GM11168 (cell line): ENCODE data around the gene ARSH.
"Not testable (repeated sequence)": the region's sequence is repeated elsewhere in the genome, so short reads cannot be mapped to it uniquely, and the experiment has no call there.

ENCODE experiments used
- in situ Hi-C: fragments of 300-500 bp; cut with MboI; formaldehyde crosslinking; loops from one replicate; pipeline ENCODE4 v1.12.0; 2022; ENCODE audit warnings: low sequenced_read_pairs; ENCODE audit not compliant: unreplicated experiment

Gene ARSH, protein sequence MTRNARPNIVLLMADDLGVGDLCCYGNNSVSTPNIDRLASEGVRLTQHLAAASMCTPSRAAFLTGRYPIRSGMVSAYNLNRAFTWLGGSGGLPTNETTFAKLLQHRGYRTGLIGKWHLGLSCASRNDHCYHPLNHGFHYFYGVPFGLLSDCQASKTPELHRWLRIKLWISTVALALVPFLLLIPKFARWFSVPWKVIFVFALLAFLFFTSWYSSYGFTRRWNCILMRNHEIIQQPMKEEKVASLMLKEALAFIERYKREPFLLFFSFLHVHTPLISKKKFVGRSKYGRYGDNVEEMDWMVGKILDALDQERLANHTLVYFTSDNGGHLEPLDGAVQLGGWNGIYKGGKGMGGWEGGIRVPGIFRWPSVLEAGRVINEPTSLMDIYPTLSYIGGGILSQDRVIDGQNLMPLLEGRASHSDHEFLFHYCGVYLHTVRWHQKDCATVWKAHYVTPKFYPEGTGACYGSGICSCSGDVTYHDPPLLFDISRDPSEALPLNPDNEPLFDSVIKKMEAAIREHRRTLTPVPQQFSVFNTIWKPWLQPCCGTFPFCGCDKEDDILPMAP

DNA sequence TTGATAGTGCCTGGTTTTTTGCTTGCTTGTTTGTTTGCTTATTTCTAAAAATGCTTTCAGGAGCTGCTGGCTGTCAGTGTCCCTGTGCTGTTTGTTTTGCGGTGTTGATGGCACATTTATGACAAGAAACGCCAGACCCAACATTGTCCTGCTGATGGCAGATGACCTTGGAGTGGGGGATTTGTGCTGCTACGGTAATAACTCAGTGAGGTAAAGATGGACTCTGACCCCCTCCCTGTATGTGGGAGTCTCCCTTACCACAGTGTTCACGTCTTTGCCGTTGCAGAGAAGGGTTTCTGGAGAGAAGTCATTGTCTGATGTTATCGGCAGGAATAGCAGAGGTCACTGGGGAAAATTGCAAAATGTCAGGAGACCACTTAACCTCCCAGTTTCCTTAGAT, at the start of gene ARSH:
Gene ARSH (plus strand): TSS at position 52 of the 400 bp plus-strand sequence. CDS start 67 bp downstream, at position 119.
- in situ Hi-C loops = no loop called here

DNA sequence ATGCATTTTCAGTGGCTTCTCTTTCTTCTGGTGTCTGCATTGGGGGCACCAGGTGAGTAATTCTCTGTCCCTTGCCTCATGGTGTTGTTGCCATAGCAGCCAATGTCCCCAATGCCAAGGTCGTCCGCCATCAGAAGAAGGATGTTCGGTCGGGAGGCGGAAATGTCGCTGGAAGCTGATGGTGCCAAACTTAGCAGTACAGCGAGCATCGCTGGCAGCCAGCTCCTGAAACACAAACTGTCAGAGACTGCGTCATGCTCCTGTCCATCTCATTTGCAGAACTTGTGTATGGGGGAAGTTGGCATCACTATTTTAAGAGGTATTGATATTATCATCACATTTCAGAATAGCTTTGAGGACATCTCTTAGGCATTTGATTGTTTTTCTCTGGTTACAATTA, 48.1 kb upstream of the ARSH start:
- in situ Hi-C loops = no loop called here

DNA sequence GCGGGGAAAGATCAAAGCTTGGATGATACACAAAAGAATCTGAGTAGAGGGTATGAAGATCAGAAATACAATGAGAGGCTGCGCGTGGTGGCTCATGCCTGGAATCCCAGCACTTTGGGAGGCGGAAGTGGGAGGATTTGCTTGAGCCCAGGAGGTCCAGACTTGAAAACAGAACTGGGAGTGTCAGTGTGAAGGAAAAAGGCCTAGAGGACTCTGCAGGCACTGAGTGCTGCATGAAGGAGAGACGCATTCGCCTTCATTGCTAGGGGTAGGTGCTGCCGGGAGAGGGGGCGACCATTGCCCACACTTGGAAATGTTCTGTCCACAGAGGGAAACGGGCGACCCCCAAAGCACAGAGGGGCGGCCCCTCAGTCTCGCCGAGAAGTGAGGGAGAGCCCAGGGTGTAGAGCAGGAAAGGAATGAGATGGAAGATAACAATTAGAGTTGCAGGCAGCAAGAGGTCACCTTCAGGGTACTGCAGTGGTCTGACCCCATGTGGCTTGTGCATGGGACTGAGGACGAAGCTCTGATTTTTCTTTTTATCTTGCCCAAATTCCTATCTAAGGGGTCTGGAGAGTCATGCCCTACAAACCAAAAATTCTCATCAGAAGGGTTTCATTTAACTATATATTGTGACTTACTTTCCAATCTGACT, 45.4 kb upstream of the ARSH start:
- in situ Hi-C loops = no loop called here

DNA sequence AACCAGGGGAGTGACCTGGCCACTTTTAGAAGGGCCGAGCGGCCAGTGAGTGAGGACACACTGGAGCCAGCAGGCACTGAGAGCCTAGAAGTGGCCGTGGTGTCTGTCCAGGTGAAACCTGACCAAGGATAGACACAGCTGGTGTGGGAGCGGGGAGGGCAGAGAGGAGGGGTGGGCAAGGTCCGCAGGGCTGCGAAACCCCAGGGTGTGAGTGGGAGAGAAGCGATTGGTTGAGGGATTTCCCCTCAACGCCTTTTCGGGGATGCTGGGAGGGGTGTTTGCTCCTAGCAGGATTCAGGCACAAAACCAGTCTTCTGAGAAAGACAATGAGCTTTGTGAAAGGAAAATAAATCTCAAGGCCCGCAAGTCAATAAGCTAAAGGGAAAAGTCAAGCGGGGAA, 44.0 kb upstream of the ARSH start:
- in situ Hi-C loops = no loop called here

DNA sequence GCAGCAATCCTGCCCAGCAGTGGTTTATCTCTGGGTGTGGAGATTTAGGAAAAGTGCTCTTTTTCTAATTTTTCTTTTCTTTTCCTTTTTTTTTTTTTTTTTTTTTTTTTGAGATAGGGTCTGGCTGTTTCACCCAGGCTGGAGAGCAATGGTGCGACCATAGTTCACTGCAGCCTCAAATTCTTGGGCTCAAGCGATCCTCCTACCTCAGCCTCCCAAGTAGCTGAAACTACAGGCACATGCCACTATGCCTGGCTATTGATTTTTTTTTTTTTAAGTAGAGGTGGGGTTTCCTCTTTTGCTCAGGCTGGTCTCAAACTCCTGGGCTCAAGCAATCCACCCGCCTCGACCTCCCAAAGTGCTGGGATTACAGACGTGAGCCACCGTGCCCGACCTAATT, 42.9 kb upstream of the ARSH start:
- in situ Hi-C loops = not testable (repeated sequence)

DNA sequence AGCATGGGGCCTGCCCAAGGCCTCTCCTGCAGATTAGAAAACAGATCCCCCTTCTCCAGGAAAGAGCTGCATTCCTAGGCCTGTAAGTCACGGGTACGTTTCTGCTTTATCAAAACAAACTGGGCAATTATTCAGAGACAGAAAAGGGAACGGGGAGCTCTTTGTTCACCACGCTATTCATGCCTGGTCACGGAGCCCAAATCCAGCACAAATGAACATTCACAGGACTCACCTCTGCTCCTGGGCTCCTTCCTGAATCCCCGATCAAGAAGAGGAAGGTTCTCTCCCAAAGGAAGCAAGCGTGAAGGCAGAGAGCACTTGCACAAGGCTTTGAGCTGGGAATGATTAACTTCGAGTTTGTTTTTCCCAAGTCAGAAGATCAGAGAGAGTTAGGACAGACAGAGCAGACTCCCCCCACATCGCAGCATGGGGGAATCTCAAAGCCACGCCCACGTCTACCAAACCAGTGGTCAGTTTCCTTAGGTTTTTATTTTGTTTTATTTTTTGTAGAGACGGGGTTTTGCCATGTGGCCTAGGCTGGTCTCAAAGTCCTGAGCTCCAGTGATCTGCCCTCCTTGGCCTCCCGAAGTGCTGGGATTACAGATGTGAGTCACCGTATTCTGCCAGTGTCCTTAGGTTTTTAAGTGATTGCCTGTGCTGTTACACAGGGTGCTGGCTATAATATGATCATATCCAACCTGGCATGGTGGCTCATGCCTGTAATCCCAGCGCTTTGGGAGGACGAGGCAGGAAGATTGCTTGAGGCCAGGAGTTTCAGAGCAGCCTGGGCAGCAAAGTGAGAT, 42.2 kb upstream of the ARSH start:
- in situ Hi-C loops = not testable (repeated sequence)

DNA sequence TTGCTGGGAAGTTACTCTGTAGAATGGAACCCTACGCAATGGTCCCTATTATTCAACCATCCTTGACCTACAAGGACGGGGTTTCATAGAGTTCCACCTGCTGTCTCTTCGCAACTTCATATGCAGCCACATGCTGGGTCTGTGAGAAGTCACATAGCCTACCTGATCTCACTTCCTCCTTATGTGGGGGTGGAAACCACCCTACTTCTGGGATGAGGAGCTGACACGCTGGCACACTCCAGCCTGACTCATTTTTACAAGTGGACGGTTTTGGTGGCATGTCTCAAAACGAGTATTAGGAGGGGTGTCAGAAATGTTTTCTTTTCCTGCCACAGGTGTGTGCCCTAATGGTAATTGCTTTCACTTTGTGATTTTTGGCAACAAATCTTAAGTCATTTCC, 40.4 kb upstream of the ARSH start:
- in situ Hi-C loops = no loop called here

DNA sequence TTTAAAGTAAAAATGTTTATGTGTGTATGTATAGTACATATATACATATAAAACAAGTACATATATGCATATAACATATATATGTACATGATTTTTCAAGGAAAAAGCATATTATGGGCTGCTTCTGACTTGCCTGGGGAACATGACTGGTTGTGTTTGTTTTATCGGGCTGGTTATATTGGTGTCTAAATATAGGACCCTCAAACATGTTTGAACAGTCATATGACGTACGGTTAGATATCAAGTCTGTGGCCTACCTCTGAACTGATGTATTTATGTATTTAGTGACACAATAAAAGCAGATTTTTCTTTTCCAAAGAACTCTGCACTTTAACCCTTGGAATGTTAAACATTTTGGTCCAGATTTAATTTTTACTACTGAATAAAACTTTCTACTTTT, 39.3 kb upstream of the ARSH start:
- in situ Hi-C loops = no loop called here

DNA sequence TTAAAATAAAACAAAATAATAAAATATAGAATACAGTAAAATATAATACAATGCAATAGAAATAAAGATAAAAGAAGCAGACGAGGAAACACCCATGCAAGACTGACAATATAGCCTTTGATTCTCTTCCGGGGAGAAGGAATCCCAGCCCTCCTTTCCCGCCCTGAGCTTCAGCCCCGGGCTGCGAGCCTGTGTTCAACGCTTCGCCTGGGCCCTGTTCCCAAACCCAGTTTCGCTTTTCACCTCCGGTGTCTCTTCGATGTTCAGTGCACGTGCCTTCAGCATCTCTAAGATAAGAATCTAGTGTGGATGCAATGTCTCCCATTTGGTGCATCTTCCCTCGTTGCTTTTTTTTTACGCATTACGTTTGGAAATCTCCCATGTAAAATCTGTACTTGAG, 38.8 kb upstream of the ARSH start:
- in situ Hi-C loops = no loop called here

DNA sequence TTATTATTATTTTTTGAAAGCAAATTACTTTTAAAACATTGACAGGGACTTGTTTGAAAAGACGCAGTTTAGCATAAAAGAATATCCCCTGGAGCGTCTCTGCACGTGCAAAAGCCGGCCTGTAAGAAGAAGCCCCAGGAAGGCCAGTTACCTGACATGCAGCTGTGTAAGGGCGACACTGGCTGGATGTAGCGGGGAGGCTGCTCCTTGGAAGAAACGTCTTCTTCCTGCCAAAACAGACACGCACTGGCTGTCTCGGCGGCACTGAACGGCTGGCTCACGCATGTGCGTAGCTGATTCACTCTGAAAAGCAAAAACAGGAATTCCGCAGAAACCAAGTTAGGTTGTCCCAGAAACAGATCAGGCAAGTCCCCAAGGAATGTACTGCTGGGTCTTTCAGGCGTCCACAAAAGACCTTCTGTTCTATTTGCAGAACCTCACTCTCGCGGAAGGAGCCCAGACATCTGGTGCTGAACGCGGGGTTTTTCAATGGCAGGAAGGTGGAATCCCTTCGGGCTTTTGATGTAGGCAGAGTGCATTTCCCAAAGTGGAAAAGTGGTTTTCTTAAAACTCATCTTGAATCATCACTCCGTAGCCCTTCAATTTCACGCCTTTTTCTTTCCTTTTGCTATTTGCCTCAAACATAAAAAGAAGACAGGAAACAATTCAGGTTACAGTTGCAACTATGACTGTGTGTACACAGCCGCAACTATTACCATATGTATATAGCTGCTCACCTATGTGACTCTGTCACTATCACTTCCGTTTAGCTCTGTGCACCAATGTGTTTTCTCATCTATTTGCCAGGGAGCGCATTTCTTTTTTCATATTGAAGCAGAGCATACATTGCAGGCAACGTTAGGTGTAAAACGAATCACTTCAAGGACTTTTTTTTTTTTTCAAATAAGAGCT, 38.1 kb upstream of the ARSH start:
- in situ Hi-C loops = no loop called here

DNA sequence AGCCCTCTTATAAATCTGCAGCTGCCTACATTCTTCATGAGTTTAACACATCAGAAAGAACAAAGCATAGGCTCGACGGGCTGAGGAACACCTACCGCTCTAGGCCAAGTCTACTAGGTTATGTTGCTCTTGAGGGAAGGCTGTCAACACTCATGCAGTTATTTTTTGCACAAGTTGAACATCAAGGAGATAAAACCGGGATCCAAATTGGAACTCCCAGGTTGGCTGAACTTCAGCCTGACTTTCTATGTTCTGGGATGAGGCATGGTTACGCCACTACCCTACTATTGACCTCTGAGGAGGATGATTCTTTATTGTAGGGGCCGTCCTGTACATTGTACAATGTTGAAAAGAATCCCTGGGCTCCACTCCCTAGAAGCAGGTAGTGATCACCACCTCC, 37.3 kb upstream of the ARSH start:
- in situ Hi-C loops = no loop called here

DNA sequence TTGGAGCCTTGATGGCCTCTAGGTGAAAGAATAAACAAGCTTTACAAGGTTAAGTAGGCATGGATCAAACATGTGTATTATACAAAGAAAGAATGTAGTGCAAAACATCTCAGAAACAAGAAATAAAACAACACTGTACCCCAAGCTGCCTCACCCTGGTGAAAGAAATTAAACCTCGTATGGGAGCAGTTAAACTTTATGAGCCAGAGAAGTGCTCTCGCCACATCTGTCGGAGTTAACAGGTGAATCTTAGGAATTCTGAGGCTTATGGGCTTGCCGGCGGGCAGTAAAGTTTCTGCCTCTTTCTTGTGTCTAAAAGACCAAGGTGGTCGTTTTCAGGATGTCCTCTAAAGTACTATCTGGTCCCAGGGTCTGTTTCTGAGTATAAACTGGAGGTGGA, 34.0 kb upstream of the ARSH start:
- in situ Hi-C loops = no loop called here

DNA sequence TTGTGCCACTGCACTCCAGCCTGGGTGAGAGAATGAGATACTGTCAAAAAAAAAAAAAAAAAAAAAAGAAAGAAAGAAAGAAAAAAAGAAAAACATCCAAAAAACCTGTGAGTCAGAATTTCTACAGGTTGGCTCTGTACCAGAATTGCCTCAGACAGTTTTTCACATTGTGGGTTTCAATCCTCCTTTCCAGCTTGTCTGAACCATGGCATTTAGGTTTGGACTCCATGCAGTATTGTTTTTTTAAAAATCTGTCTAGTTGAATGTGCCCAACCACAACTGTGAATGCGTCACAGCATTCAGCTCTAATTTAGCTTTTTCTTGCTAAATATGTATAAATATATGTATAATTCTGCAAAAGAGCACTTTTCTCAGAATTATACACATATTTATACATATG, 31.4 kb upstream of the ARSH start:
- in situ Hi-C loops = no loop called here

DNA sequence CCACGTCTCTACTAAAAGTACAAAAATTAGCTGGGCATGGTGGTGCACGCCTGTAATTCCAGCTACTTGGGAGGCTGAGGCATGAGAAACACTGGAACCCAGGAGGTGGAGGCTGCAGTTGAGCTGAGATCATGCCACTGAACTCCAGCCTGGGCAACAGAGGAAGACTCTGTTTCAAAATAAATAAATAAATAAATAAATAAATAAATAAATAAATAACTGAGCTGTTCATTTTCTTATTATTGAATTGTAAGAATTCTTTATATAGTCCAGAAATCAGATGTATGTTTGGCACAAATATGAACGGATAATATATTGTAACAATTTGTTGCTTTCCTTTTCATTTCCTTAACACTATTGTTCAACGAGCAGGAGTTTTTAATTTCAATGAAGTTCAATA, 27.7 kb upstream of the ARSH start:
- in situ Hi-C loops = not testable (repeated sequence)

DNA sequence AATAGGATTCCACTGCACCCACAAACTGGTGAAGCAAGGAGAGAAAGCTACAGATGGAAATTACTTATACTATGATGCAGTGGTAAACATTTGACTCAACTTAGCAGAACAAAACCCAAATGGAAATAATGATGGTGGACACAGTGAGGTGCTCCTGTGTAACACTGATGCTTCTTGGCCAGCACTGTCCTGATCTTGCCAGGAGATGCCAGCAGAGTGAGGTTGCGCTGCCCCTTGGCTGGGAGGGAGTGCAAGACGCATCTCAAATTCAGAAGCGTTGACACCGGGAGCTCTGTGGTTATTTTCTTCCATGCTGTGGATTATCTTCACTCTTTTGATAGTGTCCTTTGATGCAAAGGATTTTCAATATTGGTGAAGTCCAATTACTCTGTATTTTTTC, 22.0 kb upstream of the ARSH start:
- in situ Hi-C loops = no loop called here

DNA sequence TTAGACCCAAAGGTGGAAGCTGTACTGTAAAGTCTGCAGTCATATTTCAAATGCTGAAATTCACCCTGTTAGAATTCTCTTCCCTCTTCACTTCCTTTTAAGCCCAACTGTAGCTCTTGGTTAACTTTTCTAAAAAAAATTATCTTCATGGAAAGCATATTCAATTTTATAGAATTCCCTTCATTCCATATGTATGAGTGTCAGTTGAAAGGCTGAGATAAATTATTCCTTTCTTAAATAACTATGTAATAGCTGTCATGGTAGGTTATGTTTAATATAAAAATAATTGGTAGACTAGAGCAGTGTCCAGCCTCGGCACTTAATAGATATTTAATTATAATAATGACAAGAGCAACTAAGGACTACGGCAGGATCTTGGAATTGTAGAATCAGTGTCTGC, 16.8 kb upstream of the ARSH start:
- in situ Hi-C loops = no loop called here

DNA sequence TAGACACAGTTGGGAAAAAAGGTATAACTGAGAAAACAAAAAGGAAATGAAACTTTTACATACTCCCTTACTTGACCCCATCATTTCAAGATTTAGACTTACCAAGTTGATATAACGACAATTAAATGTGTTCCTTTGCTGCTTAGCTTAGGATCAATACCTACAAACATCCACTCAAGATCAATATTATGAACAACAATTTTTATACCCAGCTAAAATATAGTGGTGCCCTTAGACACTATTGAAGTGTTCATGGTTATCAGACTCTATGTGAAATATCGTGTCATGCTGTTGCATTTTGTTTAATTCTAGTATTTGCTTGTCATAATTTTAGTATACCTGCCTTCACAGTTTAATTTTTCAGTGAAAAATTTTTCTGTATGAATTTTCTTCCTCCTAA, 4.2 kb downstream of the ARSH start:
- in situ Hi-C loops = no loop called here

DNA sequence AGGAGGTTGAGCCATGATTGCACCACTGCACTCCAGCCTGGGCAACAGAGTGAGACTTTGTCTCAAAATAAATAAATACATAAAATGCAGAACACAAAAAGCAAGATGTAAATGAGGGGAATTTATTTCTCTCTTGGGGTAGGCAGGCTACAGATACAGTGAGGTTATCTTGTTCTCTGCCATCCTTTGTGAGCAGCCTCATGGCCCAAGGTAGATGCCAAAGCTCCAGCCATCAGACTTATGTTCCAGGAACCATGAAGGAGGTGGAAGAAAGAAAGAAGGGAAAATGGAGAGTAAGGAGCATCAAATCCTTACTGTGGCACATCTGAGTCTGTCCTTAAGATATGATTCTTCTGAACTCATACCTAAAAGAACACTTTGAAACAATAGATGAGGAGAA, 11.1 kb downstream of the ARSH start:
- in situ Hi-C loops = no loop called here

DNA sequence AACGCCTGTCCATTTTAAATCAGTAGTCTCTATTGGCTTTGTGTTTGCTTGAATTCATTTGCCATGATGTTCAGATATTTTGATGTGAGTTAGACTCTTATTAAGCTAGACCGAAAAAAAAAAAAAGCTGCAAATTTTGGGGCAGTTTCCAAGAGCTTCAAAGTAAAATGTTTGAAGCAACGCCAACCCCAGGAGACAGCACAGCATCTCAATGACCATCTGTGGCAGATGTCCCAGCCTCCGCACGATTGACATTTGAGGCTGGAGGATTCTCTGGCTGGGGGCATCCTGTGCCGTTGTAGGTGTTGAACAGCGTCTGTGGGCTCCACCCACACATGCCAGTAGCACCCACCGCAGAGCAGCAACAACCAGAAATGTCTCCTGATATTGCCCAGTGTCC, 17.8 kb downstream of the ARSH start:
- in situ Hi-C loops = no loop called here
